Prostate gland (tissue), 2 donors: ENCODE results near the gene CRADD. TPM values are rescaled to one million over a fixed set of nuclear protein-coding genes. Genes with fewer than 3 reads are reported as not detected.

ENCODE experiments used
- DNase-seq: peaks from one replicate; pipeline ENCODE4 v3.0.0-alpha.2; 2019; ENCODE audit warnings: low spot score
- H3K27ac ChIP-seq, 2 donors: fragments of 200-600 bp; sonication (generic); 2 replicates each; pipeline ENCODE4 v1.5.1; 2017 to 2019
- H3K27me3 ChIP-seq: fragments of 200-600 bp; sonication (generic); replicated peaks from 2 replicates; pipeline ENCODE4 v1.5.1; 2019; ENCODE audit not compliant: insufficient read depth
- H3K36me3 ChIP-seq, 2 donors: fragments of 200-600 bp; sonication (generic); 1 replicate in 1 of 2; 2 replicates in 1 of 2; pipeline versions ENCODE4 v1.5.1 to v1.8.1; 2017 to 2019
- H3K4me1 ChIP-seq: fragments of 200-600 bp; sonication (generic); replicated peaks from 2 replicates; pipeline ENCODE4 v1.5.1; 2019
- H3K4me3 ChIP-seq, 2 donors: fragments of 200-600 bp; sonication (generic); 2 replicates each; pipeline ENCODE4 v1.5.1; 2017 to 2019
- H3K9me3 ChIP-seq: fragments of 200-600 bp; sonication (generic); 2 replicates; pipeline ENCODE4 v1.5.1; 2017
- POLR2A ChIP-seq: fragments of 450-650 bp; IDR thresholded peaks from one replicate; pipeline ENCODE4 v1.6.1; 2016; ENCODE audit warnings: antibody characterized with exemption, mild to moderate bottlenecking
- POLR2AphosphoS5 ChIP-seq: sonication (generic); formaldehyde crosslinking; IDR thresholded peaks from one replicate; pipeline ENCODE4 v1.6.1; 2017; ENCODE audit warnings: antibody characterized with exemption
- WGBS: methylation state at CpG from one replicate; pipeline ENCODE4 v1.1.5; 2018; 5-methylcytosine and 5-hydroxymethylcytosine counted together
- intact Hi-C: fragments of 100-400 bp; cut with DNase I; formaldehyde crosslinking; loops from one replicate; pipeline ENCODE4 v1.14.2; 2022
- total RNA-seq, 2 donors: library from RNA; depleted of rRNA; stranded (reverse); fragments of >200 nt; gene quantifications; one replicate each; pipeline ENCODE4 v1.1.0, GENCODE V29; 2016
- TF ChIP-seq, protein P1 (sequence below), 4 experiments: fragments of 200-600 bp in 2 of 4; fragments of 450-650 bp in 2 of 4; sonication (generic) in 2 of 4; IDR thresholded peaks; 1 replicate in 3 of 4; 2 replicates in 1 of 4; pipeline ENCODE4 v1.5.1; 2016 to 2019; ENCODE audit warnings: antibody characterized with exemption in 4 of 4, mild to moderate bottlenecking in 2 of 4, moderate library complexity in 2 of 4

Gene CRADD
- total RNA-seq, 2 donors from 2014 or later = 38.9 to 42.4 TPM

DNA sequence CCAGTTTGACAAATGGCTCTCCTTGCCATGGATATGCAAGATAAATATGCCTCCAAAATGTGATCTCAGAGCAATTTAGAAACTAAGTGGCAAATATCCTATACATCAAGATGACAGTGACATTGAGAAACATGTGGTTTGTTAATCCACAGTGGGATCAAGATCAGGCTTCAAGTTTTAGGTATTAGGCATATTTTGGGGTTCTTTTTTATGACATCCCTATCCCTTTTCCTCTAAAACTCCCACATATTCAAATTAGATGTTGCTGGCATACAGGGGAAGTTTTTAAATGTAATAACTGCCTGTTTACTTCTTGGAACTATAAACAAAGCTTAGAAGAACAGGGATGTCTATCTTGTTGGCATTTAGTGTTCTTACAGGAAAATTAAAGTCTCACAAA is 179.4 kb downstream of the CRADD start:
- intact Hi-C loops = no loop called here
- Histone ChIP-seq H3K36me3 (no peaks in the 10 kb centered on the region), H3K27me3 (no peaks in the 10 kb centered on the region), H3K4me1 (no peaks in the 10 kb centered on the region), H3K9me3 (no peaks in the 10 kb centered on the region), H3K4me3 (no peak overlapping the region), H3K27ac (no peak overlapping the region)
- DNase-seq = no peak
- TF ChIP-seq POLR2AphosphoS5 = no peak

DNA sequence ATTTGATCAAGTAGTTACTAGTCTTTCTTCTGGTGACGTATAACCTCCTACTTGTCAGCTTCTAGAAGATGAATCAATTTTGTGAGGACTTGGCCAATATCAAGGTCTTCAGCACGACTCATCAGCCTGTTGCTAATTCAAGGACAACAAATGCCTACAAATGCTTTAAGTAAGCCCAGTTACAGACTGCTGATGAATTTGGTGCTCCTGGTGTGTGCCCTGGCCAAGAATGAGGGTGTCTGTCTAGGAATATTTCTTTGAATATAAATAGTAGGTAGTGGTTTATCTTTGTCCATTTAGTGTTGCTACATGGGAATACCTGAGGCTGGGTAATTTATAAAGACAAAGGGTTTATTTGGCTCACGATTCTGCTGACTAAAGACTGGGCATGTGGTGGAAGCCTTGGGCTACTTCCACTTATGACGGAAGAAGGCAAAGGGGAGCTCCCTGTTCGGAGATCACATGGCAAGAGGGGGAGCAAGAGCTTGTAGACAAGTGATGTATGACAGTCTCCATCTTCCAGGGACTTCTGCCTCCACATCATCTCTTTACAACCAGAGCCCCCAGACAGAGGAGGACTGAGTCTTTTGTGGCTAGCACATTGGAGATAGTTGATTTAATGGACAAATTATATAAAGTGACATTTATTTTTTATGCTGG is 180.2 kb downstream of the CRADD start:
- TF ChIP-seq POLR2A (no peak), POLR2AphosphoS5 (no peak)
- TF ChIP-seq, protein P1, sequence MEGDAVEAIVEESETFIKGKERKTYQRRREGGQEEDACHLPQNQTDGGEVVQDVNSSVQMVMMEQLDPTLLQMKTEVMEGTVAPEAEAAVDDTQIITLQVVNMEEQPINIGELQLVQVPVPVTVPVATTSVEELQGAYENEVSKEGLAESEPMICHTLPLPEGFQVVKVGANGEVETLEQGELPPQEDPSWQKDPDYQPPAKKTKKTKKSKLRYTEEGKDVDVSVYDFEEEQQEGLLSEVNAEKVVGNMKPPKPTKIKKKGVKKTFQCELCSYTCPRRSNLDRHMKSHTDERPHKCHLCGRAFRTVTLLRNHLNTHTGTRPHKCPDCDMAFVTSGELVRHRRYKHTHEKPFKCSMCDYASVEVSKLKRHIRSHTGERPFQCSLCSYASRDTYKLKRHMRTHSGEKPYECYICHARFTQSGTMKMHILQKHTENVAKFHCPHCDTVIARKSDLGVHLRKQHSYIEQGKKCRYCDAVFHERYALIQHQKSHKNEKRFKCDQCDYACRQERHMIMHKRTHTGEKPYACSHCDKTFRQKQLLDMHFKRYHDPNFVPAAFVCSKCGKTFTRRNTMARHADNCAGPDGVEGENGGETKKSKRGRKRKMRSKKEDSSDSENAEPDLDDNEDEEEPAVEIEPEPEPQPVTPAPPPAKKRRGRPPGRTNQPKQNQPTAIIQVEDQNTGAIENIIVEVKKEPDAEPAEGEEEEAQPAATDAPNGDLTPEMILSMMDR (IDR thresholded peaks at IDR 0.05) = no peak
- H3K36me3 ChIP-seq = no peaks in the 10 kb centered on the region
- intact Hi-C loops = no loop called here
- whole genome bisulfite sequencing = 86% methylated on average over 5 of the region's 5 CpGs
- H3K4me3 ChIP-seq = no peak overlapping the region
- no peak overlapping the region for H3K27ac ChIP-seq
- DNase-seq = no peak
- H3K4me1 ChIP-seq = no peaks in the 10 kb centered on the region
- no peaks in the 10 kb centered on the region for H3K9me3 ChIP-seq
- no peaks in the 10 kb centered on the region for H3K27me3 ChIP-seq

DNA sequence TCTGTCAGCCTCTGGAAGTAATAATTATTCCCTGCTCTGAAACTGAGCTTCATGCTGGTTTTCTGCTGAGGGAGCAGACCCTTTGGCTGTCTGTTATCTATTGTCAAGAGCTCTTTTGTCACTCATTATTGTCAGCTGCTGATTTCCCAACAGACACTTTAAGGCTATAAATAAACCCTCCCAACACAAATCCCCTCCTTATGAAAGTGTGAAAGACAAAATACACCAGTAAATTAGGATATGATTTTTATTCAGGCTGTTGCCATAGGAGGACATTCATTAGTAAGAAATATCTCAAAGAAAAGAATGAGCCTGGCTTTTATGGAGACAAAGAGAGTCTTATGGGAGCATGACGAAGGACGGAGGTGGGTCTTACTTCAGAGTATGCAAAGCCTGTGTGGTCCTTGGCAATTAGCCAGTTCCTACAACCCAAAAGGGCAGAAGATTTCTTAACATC is 180.8 kb downstream of the CRADD start:
- no peak overlapping the region for H3K27ac ChIP-seq
- intact Hi-C loops = no loop called here
- TF ChIP-seq, protein P1 (IDR thresholded peaks at IDR 0.05) = no peak
- TF ChIP-seq POLR2AphosphoS5 (no peak), POLR2A (no peak)
- DNase-seq = no peak
- 95% methylated on average over 2 of the region's 2 CpGs for WGBS
- H3K9me3 ChIP-seq = no peaks in the 10 kb centered on the region
- H3K27me3 ChIP-seq = no peaks in the 10 kb centered on the region
- no peak overlapping the region for H3K4me3 ChIP-seq
- no peaks in the 10 kb centered on the region for H3K36me3 ChIP-seq
- H3K4me1 ChIP-seq = no peaks in the 10 kb centered on the region

DNA sequence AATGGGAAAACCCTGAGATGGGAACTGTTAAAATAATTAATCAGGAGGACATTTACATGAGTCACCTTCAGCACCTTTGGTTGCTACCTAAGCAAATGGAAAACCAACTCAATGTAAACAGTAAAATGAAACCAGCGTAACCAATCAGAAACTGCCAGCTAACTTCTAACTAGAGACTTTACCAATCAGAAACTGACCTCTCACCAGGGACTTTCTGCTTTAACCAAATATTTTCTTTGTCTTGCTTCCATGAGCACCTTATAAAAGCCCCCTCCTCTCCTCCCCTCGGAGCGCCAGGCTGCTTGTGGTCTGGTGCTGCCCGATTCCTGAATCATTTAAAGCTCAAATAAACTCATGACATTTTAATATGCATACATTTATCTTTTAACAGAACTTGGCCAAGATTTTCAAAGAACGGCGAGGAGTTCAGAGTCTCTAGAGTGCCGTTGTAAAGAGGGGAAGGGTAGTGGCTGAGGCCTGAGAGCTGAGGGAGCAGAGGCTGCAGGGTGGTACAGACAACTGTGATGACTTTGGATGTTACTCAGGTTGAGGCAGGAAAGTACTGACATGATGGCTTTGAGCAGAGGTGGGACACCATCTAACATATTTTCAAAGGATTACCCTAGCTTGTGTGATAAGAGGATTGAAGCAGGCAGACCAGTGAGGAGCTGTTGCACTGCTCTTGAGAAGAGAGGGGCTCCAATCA is 183.6 kb downstream of the CRADD start:
- no peaks in the 10 kb centered on the region for H3K36me3 ChIP-seq
- DNase-seq = no peak
- intact Hi-C loops = no loop called here
- no peak overlapping the region for H3K4me3 ChIP-seq
- WGBS = 39% methylated on average over 7 of the region's 7 CpGs
- H3K27ac ChIP-seq = no peak overlapping the region
- H3K4me1 ChIP-seq = no peaks in the 10 kb centered on the region
- no peaks in the 10 kb centered on the region for H3K9me3 ChIP-seq
- no peaks in the 10 kb centered on the region for H3K27me3 ChIP-seq
- TF ChIP-seq POLR2AphosphoS5 = no peak
- TF ChIP-seq, protein P1 (IDR thresholded peaks at IDR 0.05) = no peak

DNA sequence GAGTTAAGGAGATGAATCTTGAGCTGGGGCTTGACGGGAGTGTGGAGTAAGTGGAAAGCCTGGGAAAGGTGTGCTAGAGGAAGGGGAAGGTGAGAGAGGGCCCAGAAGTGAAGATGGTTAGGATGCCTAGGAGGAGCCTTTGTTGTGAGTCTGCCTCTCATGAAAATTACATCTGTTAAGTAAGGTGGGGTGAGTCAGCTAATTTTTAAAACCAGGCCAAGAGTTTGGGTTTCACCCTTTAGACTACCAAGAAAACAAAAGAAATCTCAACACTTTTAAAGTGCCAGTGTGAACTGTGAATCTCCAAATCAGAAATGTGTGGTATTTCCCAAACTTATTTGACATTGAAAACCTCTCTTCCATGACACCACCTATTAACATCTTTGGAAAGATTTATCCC is 185.2 kb downstream of the CRADD start:
- H3K27ac ChIP-seq = no peak overlapping the region
- H3K27me3 ChIP-seq = no peaks in the 10 kb centered on the region
- 97% methylated on average over 1 of the region's 1 CpG for WGBS
- TF ChIP-seq, protein P1 (IDR thresholded peaks at IDR 0.05) = no peak
- no peak for TF ChIP-seq POLR2A
- TF ChIP-seq POLR2AphosphoS5 = no peak
- no peak for DNase-seq
- no peaks in the 10 kb centered on the region for H3K9me3 ChIP-seq
- H3K36me3 ChIP-seq = no peaks in the 10 kb centered on the region
- H3K4me1 ChIP-seq = no peaks in the 10 kb centered on the region
- no peak overlapping the region for H3K4me3 ChIP-seq
- intact Hi-C loops = no loop called here
